Limb (tissue), 2 donors: ENCODE results near the gene C11orf86.

ENCODE experiments used
- DNase-seq, 2 donors: peaks; one replicate each; pipeline ENCODE4 v3.0.0-alpha.2; 2016; ENCODE audit errors: extremely low spot score in 2 of 2

Gene C11orf86

DNA sequence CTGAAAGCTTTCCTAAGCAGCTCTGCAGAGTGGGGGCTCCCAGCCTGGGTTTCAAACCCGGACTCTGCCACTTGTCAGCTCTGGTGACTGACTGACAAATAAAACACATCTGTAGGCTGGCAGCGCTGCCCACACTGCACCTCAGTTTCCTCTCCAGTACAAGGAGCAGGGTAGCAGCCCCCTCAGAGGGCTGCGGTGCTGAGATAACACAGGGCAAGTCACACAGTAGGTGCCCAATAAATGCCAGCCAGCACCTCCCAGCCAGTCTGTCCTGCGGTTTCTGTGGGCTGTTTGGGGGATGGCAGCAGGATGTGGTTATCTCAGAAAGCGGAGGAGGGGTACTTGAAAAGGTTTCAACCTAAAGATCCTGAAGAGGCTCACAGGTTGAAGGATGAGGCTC lies 49.3 kb downstream of the C11orf86 start:
- DNase-seq = no peak

DNA sequence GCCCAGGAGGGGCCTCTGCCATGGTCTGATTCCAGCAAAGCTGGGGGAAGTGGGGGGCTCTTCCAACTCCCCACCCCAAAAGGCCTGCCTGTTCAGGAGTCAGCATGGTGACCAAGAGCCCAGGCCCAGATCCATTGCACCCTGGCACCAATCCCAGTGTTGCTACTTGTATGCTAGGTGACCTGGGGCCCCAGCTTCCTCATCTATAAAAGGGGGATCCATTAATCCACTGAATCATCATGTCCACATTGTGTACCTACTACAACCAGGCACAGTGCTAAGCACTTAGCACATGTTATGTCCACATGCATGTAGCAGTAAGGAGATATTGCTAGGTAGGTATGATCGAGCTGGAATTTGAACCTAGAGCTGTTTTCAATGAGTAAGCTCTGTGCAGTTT lies 49.9 kb downstream of the C11orf86 start:
- no peak for DNase-seq

DNA sequence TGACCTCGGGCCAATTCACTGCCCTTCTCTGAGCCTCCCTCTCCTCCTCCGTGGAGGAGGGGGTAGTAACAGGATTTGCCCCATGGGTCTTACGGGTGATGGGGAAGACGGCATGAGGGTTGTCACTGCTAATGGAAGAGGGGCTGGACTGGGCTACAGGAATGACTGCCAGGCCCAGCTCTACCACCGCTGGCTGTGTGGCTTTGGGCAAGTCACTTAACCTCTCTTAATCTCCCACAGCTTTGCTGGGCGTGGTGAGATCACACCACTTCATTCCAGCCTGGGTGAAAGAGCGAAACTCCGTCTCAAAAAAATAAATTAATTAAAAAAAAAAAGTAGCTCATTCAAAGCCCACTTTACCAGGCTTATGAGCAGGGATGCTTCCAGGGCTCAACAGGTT lies 50.6 kb downstream of the C11orf86 start:
- DNase-seq = no peak
